Activated T-cell treated with anti-CD3 and anti-CD28 coated beads, Interleukin-2, amount 50 U/mL, for 24 hours (primary cell): ENCODE data around the gene SDC1.
"Not testable (repeated sequence)": the region's sequence is repeated elsewhere in the genome, so short reads cannot be mapped to it uniquely, and the experiment has no call there.

Experiments
- DNase-seq: peaks from one replicate; pipeline ENCODE4 v3.0.0-alpha.2; 2020
- H3K27ac Mint-ChIP-seq: 2 replicates; pipeline ENCODE4 v1.8.0; 2020; ENCODE audit warnings: mild to moderate bottlenecking, mixed read lengths
- H3K27me3 Mint-ChIP-seq: 2 replicates; pipeline ENCODE4 v1.8.0; 2020; ENCODE audit warnings: mixed read lengths
- H3K36me3 Mint-ChIP-seq: 2 replicates; pipeline ENCODE4 v1.8.0; 2020; ENCODE audit warnings: low read depth, mixed read lengths
- H3K4me1 Mint-ChIP-seq: 2 replicates; pipeline ENCODE4 v1.8.0; 2020; ENCODE audit warnings: low read depth, mixed read lengths
- H3K4me3 Mint-ChIP-seq: 2 replicates; pipeline ENCODE4 v1.8.0; 2020; ENCODE audit warnings: mild to moderate bottlenecking, moderate library complexity, mixed read lengths
- H3K9me3 Mint-ChIP-seq: 2 replicates; pipeline ENCODE4 v1.8.0; 2020; ENCODE audit warnings: mixed read lengths

Gene SDC1

GRCh38 chr2:20235655-20236305 is 10.8 kb upstream of the SDC1 start:
- Mint-ChIP-seq H3K9me3 (no peaks in the 10 kb centered on the region), H3K4me3 (no peak overlapping the region), H3K27me3 (peaks cover 33% of the 10 kb centered on the region), H3K4me1 (no peaks in the 10 kb centered on the region), H3K36me3 (no peaks in the 10 kb centered on the region), H3K27ac (no peak overlapping the region)
- DNase-seq = no peak

GRCh38 chr2:20234597-20234996 is 9.7 kb upstream of the SDC1 start:
- not testable (repeated sequence) for H3K9me3 Mint-ChIP-seq, DNase-seq, H3K4me1 Mint-ChIP-seq, H3K36me3 Mint-ChIP-seq, H3K4me3 Mint-ChIP-seq, H3K27ac Mint-ChIP-seq
- H3K27me3 Mint-ChIP-seq = peaks cover 35% of the 10 kb centered on the region

GRCh38 chr2:20232837-20233207 is 7.9 kb upstream of the SDC1 start:
- no peaks in the 10 kb centered on the region for H3K36me3 Mint-ChIP-seq
- no peaks in the 10 kb centered on the region for H3K4me1 Mint-ChIP-seq
- H3K9me3 Mint-ChIP-seq = no peaks in the 10 kb centered on the region
- no peak overlapping the region for H3K27ac Mint-ChIP-seq
- no peak overlapping the region for H3K4me3 Mint-ChIP-seq
- peaks cover 45% of the 10 kb centered on the region for H3K27me3 Mint-ChIP-seq
- no peak for DNase-seq

DNA sequence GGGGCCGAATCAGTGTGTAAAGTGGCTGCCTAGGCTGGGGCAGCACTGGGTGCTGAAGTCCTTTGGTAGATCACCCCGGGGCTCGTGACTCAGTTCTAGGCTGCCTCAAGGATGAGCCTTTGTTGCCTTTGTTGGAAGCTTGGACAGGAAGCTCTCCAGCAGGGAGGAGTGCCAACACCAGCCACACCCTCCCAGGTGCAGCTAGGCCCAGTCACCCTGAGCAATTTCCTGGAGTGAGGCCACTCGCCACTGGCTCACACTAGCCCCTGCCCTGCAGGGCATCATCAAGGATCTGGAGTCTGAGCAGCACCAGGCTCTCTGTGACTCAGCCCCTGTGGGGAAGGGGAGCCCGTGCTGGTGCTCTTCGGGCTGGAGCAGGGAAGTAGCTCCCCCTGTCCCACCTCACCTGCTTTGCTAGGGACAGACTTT is 6.7 kb upstream of the SDC1 start:
- no peaks in the 10 kb centered on the region for H3K9me3 Mint-ChIP-seq
- no peak overlapping the region for H3K27ac Mint-ChIP-seq
- no peaks in the 10 kb centered on the region for H3K36me3 Mint-ChIP-seq
- H3K27me3 Mint-ChIP-seq = peaks cover 49% of the 10 kb centered on the region
- no peaks in the 10 kb centered on the region for H3K4me1 Mint-ChIP-seq
- H3K4me3 Mint-ChIP-seq = no peak overlapping the region
- DNase-seq = peak; percentile 3

DNA sequence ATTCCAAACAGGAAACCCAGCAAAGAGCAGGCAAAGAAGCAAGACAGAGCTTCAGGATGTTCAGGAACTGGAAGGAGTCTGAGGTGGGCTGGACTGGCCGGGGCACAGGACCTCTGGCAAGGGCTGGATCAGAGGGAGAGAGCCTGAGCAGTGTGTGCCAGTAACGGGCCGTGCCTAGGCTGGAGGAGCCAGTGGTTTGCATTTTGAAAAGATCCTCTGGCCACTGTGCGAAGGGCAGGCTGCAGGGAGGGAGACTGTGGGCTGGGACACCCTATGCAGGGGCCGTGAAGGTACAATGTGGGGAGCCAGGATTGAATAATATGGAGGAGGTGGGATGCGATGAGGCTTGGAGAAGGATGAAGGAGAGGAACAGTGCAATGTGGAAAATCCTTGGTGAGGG is 6.2 kb upstream of the SDC1 start:
- H3K4me1 Mint-ChIP-seq = no peaks in the 10 kb centered on the region
- H3K9me3 Mint-ChIP-seq = no peaks in the 10 kb centered on the region
- H3K27me3 Mint-ChIP-seq = peaks cover 51% of the 10 kb centered on the region
- H3K27ac Mint-ChIP-seq = no peak overlapping the region
- H3K36me3 Mint-ChIP-seq = no peaks in the 10 kb centered on the region
- peak; percentile 9 for DNase-seq
- no peak overlapping the region for H3K4me3 Mint-ChIP-seq

GRCh38 chr2:20230114-20230425 is 5.1 kb upstream of the SDC1 start:
- H3K27me3 Mint-ChIP-seq = peaks cover 54% of the 10 kb centered on the region
- peaks cover 6% of the 10 kb centered on the region for H3K4me1 Mint-ChIP-seq
- H3K4me3 Mint-ChIP-seq = no peak overlapping the region
- no peak for DNase-seq
- H3K36me3 Mint-ChIP-seq = no peaks in the 10 kb centered on the region
- H3K9me3 Mint-ChIP-seq = no peaks in the 10 kb centered on the region
- no peak overlapping the region for H3K27ac Mint-ChIP-seq

DNA sequence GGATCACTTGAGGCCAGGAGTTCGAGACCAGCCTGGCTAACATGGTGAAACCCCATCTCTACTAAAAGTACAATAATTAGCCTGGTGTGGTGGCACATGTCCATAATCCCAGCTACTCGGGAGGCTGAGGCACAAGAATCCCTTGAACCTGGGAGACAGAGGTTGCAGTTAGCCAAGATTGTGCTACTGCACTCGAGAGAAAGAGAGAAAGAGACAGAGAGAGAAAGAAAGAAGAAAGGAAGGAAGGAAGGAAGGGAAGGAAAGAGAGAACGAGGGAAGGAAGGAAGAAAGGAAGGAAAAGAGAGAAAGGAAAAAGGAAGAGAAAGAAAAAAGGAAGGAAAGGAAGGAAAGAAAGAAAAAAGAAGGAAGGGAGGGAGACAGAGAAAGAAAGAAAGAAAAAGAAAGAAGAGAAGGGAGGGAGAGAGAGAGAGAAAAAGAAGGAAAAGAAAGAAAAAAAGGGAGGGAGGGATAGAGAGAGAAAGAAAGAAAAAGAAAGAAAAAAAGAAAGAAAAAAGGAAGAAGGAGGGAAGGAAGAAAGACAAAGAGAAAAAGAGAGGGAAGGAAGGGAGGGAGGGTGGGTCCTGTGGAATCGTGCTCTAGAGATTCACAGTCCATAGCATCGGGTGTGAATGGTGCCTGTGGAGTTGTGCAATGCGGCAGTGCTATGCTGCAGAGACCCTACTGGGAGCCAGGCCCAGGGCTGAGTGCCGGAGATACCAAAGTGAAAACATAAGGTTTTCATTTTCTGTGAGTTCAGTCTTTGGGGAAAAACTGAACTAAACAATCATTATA is 4.6 kb upstream of the SDC1 start:
- H3K4me3 Mint-ChIP-seq = no peak overlapping the region
- no peak overlapping the region for H3K27ac Mint-ChIP-seq
- no peak for DNase-seq
- no peaks in the 10 kb centered on the region for H3K9me3 Mint-ChIP-seq
- H3K4me1 Mint-ChIP-seq = peaks cover 6% of the 10 kb centered on the region
- no peaks in the 10 kb centered on the region for H3K36me3 Mint-ChIP-seq
- peaks cover 54% of the 10 kb centered on the region for H3K27me3 Mint-ChIP-seq

DNA sequence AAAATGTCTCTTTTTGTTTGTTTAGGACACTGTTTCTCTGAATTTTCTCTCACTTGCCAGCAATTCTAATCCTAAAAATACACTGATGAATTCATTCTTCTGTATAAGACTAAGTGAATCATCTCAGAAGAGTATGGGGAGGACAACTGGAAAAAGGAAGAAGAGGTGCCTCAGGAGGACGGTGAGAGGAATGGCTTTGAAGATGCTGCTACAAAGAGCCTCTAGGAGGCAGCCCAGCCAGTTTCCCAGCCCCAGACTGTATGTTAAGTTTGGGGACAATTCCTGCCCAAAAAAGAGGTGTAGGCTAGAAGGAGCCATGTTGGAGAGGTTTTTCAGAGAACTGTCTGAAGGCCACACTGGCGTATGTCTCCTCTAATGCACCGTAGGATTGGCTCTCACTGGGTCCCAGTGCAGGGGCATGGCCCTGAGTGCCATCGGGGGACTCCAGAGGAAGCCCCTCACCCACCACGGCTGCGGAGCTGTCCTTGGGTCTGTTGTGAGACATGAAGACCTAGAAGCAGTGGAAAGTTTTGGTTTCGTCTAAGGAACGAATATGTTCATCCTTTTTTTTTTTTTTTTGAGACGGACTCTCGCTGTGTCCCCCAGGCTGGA is 3.1 kb upstream of the SDC1 start:
- Mint-ChIP-seq H3K4me3 (no peak overlapping the region), H3K4me1 (peaks cover 6% of the 10 kb centered on the region), H3K27me3 (peaks cover 55% of the 10 kb centered on the region), H3K27ac (no peak overlapping the region), H3K9me3 (no peaks in the 10 kb centered on the region), H3K36me3 (no peaks in the 10 kb centered on the region)
- DNase-seq = peak; percentile 11

GRCh38 chr2:20226152-20226545 is 1.2 kb upstream of the SDC1 start:
- Mint-ChIP-seq H3K27ac (no peak overlapping the region), H3K36me3 (no peaks in the 10 kb centered on the region), H3K27me3 (peaks cover 65% of the 10 kb centered on the region), H3K4me1 (peaks cover 6% of the 10 kb centered on the region), H3K9me3 (no peaks in the 10 kb centered on the region), H3K4me3 (no peak overlapping the region)
- DNase-seq = no peak

DNA sequence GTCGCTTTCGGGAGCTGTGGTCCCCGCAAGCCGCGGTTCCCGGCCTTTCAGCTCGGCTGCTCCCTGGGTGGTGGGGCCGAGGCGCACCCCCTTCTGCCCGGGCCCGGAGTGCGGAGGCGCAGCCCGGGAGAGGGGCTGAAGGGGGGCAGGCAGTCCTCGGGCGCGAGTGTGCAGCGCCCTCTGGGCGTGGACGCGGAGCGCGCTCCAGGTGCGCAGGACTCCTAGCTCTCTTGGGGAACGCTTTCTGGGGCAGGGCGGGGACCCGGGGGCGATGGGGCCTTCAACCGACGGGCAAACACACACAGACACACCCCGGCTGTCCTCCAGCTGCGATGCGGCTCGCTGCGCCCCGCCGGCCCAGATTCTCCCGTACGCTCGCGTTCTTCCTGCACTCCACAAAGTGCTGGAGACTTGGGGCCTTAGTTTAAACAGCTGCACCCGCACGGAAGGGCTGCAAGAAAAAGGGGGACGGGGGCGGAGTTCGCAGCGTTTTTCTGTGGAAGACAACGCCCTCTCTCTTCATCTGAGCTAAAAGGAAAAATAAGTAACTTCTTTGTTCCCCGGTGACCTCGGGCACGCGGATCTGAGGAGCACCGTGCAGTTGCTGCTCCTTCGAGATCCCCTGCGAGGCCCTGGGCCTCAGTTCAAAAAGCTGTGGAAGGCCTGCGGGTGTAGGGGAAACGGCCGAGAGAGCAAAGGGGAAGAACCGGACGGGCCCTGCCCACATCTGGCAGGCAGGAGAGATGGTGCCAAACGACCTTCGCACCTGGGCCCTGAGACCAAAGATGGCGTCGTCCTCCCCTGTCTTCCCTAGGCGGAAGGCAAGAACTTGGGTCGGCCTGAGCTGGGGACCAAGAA is 593 bp upstream of the SDC1 start:
- H3K27ac Mint-ChIP-seq = no peak overlapping the region
- peaks cover 64% of the 10 kb centered on the region for H3K27me3 Mint-ChIP-seq

GRCh38 chr2:20224164-20224715 is 690 bp downstream of the SDC1 start:
- Mint-ChIP-seq H3K27me3 (peaks cover 72% of the 10 kb centered on the region), H3K4me3 (no peak overlapping the region), H3K4me1 (peaks cover 6% of the 10 kb centered on the region), H3K27ac (no peak overlapping the region), H3K36me3 (no peaks in the 10 kb centered on the region), H3K9me3 (no peaks in the 10 kb centered on the region)
- no peak for DNase-seq

More for the DNA sequence above, 593 bp upstream of the SDC1 start:
- no peaks in the 10 kb centered on the region for H3K36me3 Mint-ChIP-seq
- peaks cover 6% of the 10 kb centered on the region for H3K4me1 Mint-ChIP-seq
- H3K9me3 Mint-ChIP-seq = no peaks in the 10 kb centered on the region
- peak; percentile 66 for DNase-seq
- H3K4me3 Mint-ChIP-seq = peak overlapping the region; percentile 63

GRCh38 chr2:20223407-20224163 is 1.3 kb downstream of the SDC1 start:
- H3K27ac Mint-ChIP-seq = no peak overlapping the region
- H3K4me1 Mint-ChIP-seq = peaks cover 6% of the 10 kb centered on the region
- H3K9me3 Mint-ChIP-seq = no peaks in the 10 kb centered on the region
- DNase-seq = peak; percentile 59
- H3K4me3 Mint-ChIP-seq = no peak overlapping the region
- peaks cover 70% of the 10 kb centered on the region for H3K27me3 Mint-ChIP-seq
- no peaks in the 10 kb centered on the region for H3K36me3 Mint-ChIP-seq

DNA sequence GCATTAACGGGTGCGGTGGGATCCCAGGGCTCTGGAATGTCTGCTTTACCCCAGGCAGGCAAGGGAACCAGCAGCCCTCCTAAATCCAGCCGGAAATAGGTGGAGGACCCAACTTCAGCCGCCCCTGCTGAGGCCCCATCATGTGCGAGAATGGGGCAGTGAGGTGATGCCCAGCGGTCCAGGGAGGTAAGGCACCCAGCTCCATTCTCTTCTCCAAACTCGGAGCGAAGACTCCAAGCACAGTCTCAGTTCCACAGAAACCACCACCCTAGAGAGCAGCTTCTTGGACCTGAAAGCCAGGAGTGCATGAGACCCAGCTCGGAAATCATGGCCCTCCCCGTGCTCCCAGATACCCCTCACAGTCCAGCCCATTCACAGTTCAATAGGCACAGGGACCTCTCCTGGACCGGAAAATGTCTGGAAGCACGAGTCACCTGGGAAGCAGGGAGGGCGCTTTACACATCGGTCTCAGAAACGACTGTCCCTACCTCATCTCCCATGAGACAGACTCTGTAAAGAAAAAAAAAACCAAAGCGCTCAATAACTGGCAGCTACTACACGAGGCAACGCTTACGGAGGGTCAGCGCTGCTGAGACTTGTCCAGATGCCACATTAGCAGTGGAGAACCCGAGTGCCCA is 2.0 kb downstream of the SDC1 start:
- H3K27me3 Mint-ChIP-seq = peaks cover 69% of the 10 kb centered on the region
- peak overlapping the region; percentile 48 for H3K4me3 Mint-ChIP-seq
- DNase-seq = no peak
- H3K27ac Mint-ChIP-seq = no peak overlapping the region
- H3K4me1 Mint-ChIP-seq = peaks cover 6% of the 10 kb centered on the region
- no peaks in the 10 kb centered on the region for H3K36me3 Mint-ChIP-seq
- no peaks in the 10 kb centered on the region for H3K9me3 Mint-ChIP-seq
